GM18907 (cell line): Measurements from ENCODE around the gene MARCHF3.

Experiments used
- ATAC-seq: cut with Tn5 transposase; IDR thresholded peaks from one replicate; pipeline ENCODE4 v1.9.1; 2021; ENCODE audit warnings: mild to moderate bottlenecking, moderate library complexity; ENCODE audit not compliant: unreplicated experiment

Gene MARCHF3

GRCh38 chr5:126987271-126987899 lies 43.0 kb downstream of the MARCHF3 start:
- no peak for ATAC-seq

- ATAC-seq, result no peak
Observed at GRCh38 chr5:126984632-126985031, 45.7 kb downstream of the MARCHF3 start.

GRCh38 chr5:126983874-126984266 lies 46.5 kb downstream of the MARCHF3 start:
- ATAC-seq, result no peak

- no peak for ATAC-seq
Observed at GRCh38 chr5:126982926-126983873, 47.2 kb downstream of the MARCHF3 start.

GRCh38 chr5:126982202-126982601 lies 48.2 kb downstream of the MARCHF3 start:
- ATAC-seq, result no peak

GRCh38 chr5:126981701-126982100 lies 48.7 kb downstream of the MARCHF3 start:
- no peak for ATAC-seq

- no peak for ATAC-seq
Observed at GRCh38 chr5:126981222-126981621, 49.1 kb downstream of the MARCHF3 start.

- ATAC-seq, result no peak
Observed at GRCh38 chr5:126978258-126978657, 52.1 kb downstream of the MARCHF3 start.

GRCh38 chr5:126976520-126977172 lies 53.7 kb downstream of the MARCHF3 start:
- no peak for ATAC-seq

- ATAC-seq, result no peak
Observed at GRCh38 chr5:126975796-126976195, 54.6 kb downstream of the MARCHF3 start.

GRCh38 chr5:126973193-126973592 lies 57.2 kb downstream of the MARCHF3 start:
- ATAC-seq, result no peak

- peak; percentile 76 for ATAC-seq
Observed at GRCh38 chr5:126972062-126972895, 58.1 kb downstream of the MARCHF3 start.

GRCh38 chr5:126971455-126972031 lies 58.8 kb downstream of the MARCHF3 start:
- ATAC-seq, result no peak

GRCh38 chr5:126970517-126971017 lies 59.8 kb downstream of the MARCHF3 start:
- ATAC-seq, result no peak

GRCh38 chr5:126969548-126969947 lies 60.8 kb downstream of the MARCHF3 start:
- peak; percentile 39 for ATAC-seq

- ATAC-seq, result no peak
Observed at GRCh38 chr5:126967808-126968466, 62.4 kb downstream of the MARCHF3 start.

GRCh38 chr5:126965487-126965886 lies 64.9 kb downstream of the MARCHF3 start:
- no peak for ATAC-seq

- peak; percentile 59 for ATAC-seq
Observed at GRCh38 chr5:126965061-126965475, 65.3 kb downstream of the MARCHF3 start.

- ATAC-seq, result no peak
Observed at GRCh38 chr5:126963822-126964375, 66.5 kb downstream of the MARCHF3 start.
